Bronchial epithelial cell (primary cell): ENCODE data around the gene USP40. TPM values are rescaled to one million over a fixed set of nuclear protein-coding genes. Genes with fewer than 3 reads are reported as not detected.
A peak's percentile ranks its signal among the peaks of the same experiment; 100 is the strongest.

Experiments
- DNase-seq: peaks from one replicate; pipeline ENCODE4 v3.0.0-alpha.2; 2010; ENCODE audit warnings: low read depth
- FAIRE-seq: peaks from 2 replicates; lab custom pipeline; 2011; peaks lifted over from hg19 to GRCh38; lab: Jason Lieb, UNC
- H3K27me3 ChIP-seq: 2 replicates; pipeline ENCODE4 v1.5.1; 2011; ENCODE audit warnings: low read length; ENCODE audit not compliant: control insufficient read depth, insufficient read depth
- H3K36me3 ChIP-seq: 2 replicates; pipeline ENCODE4 v1.5.1; 2011; ENCODE audit warnings: low read length; ENCODE audit not compliant: control insufficient read depth, insufficient read depth
- H3K4me3 ChIP-seq: 2 replicates; pipeline ENCODE4 v1.5.1; 2011; ENCODE audit warnings: mild to moderate bottlenecking, low read depth, low read length, control low read depth
- total RNA-seq: library from RNA; depleted of rRNA; stranded (reverse); fragments of >200 nt; gene quantifications from 2 replicates; pipeline ENCODE4 v1.2.1, GENCODE V29; 2014
- TF ChIP-seq, protein P1 (sequence below): IDR thresholded peaks from 2 replicates; pipeline ENCODE4 v1.5.1; 2011; ENCODE audit warnings: mild to moderate bottlenecking, moderate library complexity, low read length, control low read depth, inconsistent platforms; ENCODE audit not compliant: insufficient read depth, severe bottlenecking

The USP40 gene
- total RNA-seq, 1 donor from 2014 or later, result 21.1 TPM

DNA sequence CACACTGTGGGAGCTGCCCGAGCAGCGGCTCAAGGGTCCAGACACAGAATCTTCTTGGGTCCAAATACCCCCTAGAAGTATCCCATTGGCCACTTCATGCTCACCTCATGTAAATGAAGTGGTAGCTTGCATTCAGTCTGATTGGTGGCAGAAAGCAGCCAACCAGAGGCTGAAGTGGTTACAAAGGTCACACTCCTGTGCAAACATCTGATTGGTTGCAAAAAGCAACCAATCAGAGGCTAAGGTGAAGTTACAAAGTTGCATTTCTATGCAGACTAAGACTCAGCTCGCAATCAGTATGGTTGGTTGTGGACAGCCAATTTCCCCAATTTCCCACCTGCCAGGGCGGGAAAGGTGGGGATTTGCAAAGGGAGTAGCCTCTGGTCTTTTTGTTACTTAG is 118.0 kb downstream of the USP40 start:
- no peak for FAIRE-seq
- H3K36me3 ChIP-seq, result peaks cover 23% of the 10 kb centered on the region
- TF ChIP-seq, protein P1, sequence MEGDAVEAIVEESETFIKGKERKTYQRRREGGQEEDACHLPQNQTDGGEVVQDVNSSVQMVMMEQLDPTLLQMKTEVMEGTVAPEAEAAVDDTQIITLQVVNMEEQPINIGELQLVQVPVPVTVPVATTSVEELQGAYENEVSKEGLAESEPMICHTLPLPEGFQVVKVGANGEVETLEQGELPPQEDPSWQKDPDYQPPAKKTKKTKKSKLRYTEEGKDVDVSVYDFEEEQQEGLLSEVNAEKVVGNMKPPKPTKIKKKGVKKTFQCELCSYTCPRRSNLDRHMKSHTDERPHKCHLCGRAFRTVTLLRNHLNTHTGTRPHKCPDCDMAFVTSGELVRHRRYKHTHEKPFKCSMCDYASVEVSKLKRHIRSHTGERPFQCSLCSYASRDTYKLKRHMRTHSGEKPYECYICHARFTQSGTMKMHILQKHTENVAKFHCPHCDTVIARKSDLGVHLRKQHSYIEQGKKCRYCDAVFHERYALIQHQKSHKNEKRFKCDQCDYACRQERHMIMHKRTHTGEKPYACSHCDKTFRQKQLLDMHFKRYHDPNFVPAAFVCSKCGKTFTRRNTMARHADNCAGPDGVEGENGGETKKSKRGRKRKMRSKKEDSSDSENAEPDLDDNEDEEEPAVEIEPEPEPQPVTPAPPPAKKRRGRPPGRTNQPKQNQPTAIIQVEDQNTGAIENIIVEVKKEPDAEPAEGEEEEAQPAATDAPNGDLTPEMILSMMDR, result no peak
- no peak for DNase-seq
- no peaks in the 10 kb centered on the region for H3K27me3 ChIP-seq
- no peak overlapping the region for H3K4me3 ChIP-seq

DNA sequence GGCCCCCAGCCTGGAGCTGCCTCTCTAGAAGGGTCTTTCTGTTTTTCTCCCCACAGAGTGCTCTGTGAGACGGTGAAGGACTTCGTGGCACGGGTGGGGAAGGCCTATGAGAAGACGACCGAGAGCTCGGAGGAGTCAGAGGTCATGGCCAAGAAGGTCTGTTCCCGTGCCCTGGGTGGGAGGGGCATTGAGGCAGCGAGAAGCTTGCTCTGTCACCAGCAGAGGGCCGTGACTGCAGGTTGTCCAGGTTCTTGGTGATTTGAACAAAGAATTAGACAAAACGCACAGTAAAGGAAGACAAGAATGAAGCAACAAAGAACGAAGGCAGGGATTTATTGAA is 118.4 kb downstream of the USP40 start:
- Histone ChIP-seq H3K27me3 (no peaks in the 10 kb centered on the region), H3K36me3 (peaks cover 23% of the 10 kb centered on the region), H3K4me3 (no peak overlapping the region)
- peak; percentile 13 for DNase-seq
- TF ChIP-seq, protein P1, result peak; percentile 37
- FAIRE-seq, result peak; percentile 90

DNA sequence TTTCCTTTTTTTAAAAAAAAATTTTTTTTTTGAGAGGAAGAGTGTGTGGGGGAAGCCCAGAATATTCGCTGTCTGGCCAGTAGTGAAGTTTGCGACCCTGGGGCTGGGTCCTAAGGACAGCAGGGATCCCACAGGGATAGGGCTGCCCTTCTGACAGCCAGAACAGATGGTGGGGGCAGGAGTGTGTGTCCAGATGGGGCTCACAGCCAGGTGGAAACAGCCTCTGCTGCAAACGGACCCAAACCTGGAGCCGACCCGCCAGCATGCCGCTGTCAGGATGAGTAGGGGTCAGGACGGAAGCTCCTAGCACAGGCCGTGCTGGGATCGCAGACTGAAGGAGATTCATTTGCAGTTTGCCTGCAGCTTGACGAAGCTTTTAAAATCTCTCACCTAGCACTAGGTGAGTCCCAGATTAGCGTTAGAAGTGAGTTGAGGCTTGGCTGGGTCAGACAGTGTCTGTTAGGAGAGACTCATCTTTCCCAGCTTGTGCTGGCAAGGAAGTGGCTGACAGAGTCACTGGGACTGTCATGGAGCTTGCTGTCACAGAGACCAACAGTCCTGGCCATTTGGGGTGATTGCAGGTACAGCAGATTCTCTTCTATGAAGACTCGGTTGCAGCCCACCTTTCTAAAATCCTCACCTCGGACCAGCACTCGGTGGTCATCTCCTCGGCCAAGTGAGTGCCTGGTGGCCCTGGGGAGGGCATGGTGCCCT is 118.9 kb downstream of the USP40 start:
- no peak for FAIRE-seq
- Histone ChIP-seq H3K27me3 (no peaks in the 10 kb centered on the region), H3K4me3 (no peak overlapping the region), H3K36me3 (peaks cover 21% of the 10 kb centered on the region)
- no peak for DNase-seq
- TF ChIP-seq, protein P1, result no peak

DNA sequence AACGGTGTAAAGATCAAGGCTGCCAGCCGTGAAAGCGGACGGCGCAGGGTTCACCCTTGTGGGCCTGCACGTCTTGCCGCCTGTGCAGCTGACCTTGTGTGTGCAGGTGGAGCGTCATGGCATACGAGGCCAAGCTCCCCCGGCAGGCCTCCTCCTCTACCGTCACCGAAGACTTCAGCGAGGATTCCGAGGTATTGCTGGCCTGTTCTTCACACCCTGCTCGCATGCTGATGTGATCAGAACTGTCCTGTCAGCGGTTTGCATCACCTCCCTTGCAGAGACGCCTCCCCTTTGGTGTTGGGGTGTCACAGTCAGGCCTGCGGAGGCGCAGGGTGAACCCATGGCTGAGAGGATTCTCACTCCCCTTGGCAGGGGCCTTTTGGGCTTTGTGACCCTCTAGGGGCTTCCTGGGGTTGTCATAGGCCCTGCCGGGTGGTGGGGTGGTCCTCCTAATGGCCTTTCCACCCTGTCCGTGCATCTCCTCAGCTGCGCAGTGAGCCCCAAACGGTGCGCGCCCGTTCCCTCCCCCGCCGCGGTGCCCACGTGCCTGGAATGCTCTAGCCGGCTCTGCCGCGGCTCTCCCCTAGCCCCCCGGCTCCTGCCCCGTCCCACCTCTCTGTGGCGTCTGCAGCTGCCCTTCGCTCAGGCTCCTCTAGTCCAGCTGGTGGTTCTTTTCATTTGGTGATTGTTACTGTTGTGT is 119.8 kb downstream of the USP40 start:
- FAIRE-seq (no peak), DNase-seq (no peak)

DNA sequence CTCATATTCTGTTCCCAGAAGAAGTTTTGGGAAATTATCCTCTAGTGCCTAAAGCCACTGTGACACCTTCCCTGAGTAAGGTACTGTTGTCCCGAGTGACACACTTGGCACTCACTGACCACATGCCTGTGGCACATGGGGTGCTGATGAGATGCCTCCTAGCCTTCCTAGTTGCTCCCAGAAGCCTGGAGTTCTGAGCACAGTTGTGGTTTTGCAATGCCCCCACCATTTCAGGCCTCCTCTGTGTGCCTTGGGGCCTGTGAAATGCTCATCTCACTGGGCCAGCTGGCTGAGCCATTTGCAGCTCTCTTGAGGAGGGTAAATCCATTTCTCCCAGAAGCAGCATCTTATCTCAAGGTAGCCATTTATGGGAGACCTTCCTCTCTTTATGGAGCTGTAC is 120.5 kb downstream of the USP40 start:
- H3K27me3 ChIP-seq, result no peaks in the 10 kb centered on the region
- H3K4me3 ChIP-seq, result no peak overlapping the region
- TF ChIP-seq, protein P1, result no peak
- DNase-seq (no peak), FAIRE-seq (no peak)
- H3K36me3 ChIP-seq, result peaks cover 17% of the 10 kb centered on the region

More for the DNA sequence above, 119.8 kb downstream of the USP40 start:
- TF ChIP-seq, protein P1, result no peak
- Histone ChIP-seq H3K4me3 (no peak overlapping the region), H3K27me3 (no peaks in the 10 kb centered on the region), H3K36me3 (peaks cover 17% of the 10 kb centered on the region)
